OCI-LY7 (cell line): ENCODE data around the gene PARP3. TPM values are rescaled to one million over a fixed set of nuclear protein-coding genes. Genes with fewer than 3 reads are reported as not detected.

Experiments
- BruUV-seq: library from RNA; stranded (reverse); fragments of 400-500 nt; replicated peaks from 2 replicates; lab custom pipeline; 2021; lab: Mats Ljungman, UMichigan
- CTCF ChIA-PET: fragments of 300-600 bp; sonication (Branson Sonifier 250); formaldehyde crosslinking; loops from one replicate; lab custom pipeline; 2022; ENCODE audit warnings: antibody characterized with exemption; ENCODE audit not compliant: unreplicated experiment; lab: Charles Lee
- POLR2A ChIA-PET: fragments of 300-600 bp; sonication (Branson Sonifier 250); formaldehyde crosslinking; loops from one replicate; lab custom pipeline; 2022; ENCODE audit warnings: antibody characterized with exemption; lab: Charles Lee
- DNase-seq: peaks from one replicate; pipeline ENCODE4 v3.0.0-alpha.2; 2015; ENCODE audit warnings: low spot score
- H2AFZ ChIP-seq: fragments of 200-600 bp; sonication (generic), shearing (Covaris generic); 2 replicates; pipeline ENCODE4 v1.6.1; 2014; ENCODE audit warnings: mild to moderate bottlenecking, antibody characterized with exemption, low read length, moderate library complexity
- H3K27ac ChIP-seq: fragments of 200-600 bp; sonication (generic); 2 replicates; pipeline ENCODE4 v1.5.1; 2014; ENCODE audit warnings: mixed run types, low read depth, mild to moderate bottlenecking, moderate library complexity, low read length, inconsistent platforms; ENCODE audit not compliant: poor library complexity, severe bottlenecking
- H3K36me3 ChIP-seq: fragments of 200-600 bp; sonication (generic); 2 replicates; pipeline ENCODE4 v1.6.1; 2014; ENCODE audit warnings: mild to moderate bottlenecking, antibody characterized with exemption, low read length, moderate library complexity, mixed read lengths; ENCODE audit not compliant: insufficient read depth
- H3K4me1 ChIP-seq: fragments of 200-600 bp; sonication (generic); 2 replicates; pipeline ENCODE4 v1.5.1; 2014; ENCODE audit warnings: mild to moderate bottlenecking, low read length; ENCODE audit not compliant: insufficient read depth, poor library complexity, severe bottlenecking
- H3K4me2 ChIP-seq: fragments of 200-600 bp; sonication (generic); 2 replicates; pipeline ENCODE4 v1.6.1; 2014; ENCODE audit warnings: mild to moderate bottlenecking, low read length
- H3K4me3 ChIP-seq: fragments of 200-600 bp; sonication (generic); 2 replicates; pipeline ENCODE4 v1.5.1; 2014; ENCODE audit warnings: mild to moderate bottlenecking, low read depth, low read length; ENCODE audit not compliant: poor library complexity, severe bottlenecking
- H3K79me2 ChIP-seq: fragments of 200-600 bp; sonication (generic); 2 replicates; pipeline ENCODE4 v1.6.1; 2016; ENCODE audit warnings: low read depth, mild to moderate bottlenecking, low read length, moderate library complexity, mixed read lengths; ENCODE audit not compliant: insufficient read depth
- H3K9me2 ChIP-seq: fragments of 200-600 bp; sonication (generic); 2 replicates; pipeline ENCODE4 v1.6.1; 2016; ENCODE audit warnings: mild to moderate bottlenecking, low read length, mixed read lengths; ENCODE audit not compliant: insufficient read depth
- H3K9me3 ChIP-seq: fragments of 200-600 bp; sonication (generic); 2 replicates; pipeline ENCODE4 v1.6.1; 2014; ENCODE audit warnings: mild to moderate bottlenecking, mixed run types, low read length, mixed read lengths
- H4K20me1 ChIP-seq: fragments of 200-600 bp; sonication (generic); 2 replicates; pipeline ENCODE4 v1.6.1; 2014; ENCODE audit warnings: mild to moderate bottlenecking, antibody characterized with exemption, low read length, moderate library complexity, mixed read lengths; ENCODE audit not compliant: insufficient read depth
- EZH2phosphoT487 ChIP-seq: fragments of 200-600 bp; sonication (generic); IDR thresholded peaks from 2 replicates; pipeline ENCODE4 v1.6.1; 2018; ENCODE audit warnings: low read depth, borderline replicate concordance, mild to moderate bottlenecking, mixed run types, antibody characterized with exemption, low read length, moderate library complexity, mixed read lengths
- intact Hi-C: fragments of 100-400 bp; cut with micrococcal nuclease; formaldehyde crosslinking; loops from one replicate; pipeline ENCODE4 v1.10.0; 2022; ENCODE audit not compliant: unreplicated experiment
- total RNA-seq, 2 experiments: library from RNA; depleted of rRNA in 1 of 2; stranded (reverse); fragments of >200 nt in 1 of 2; shearing (Covaris generic) in 1 of 2; gene quantifications; 2 replicates each; pipeline ENCODE4 v1.2.3, GENCODE V29; 2014 to 2022
- TF ChIP-seq, protein P1 (sequence below): fragments of 200-600 bp; sonication (generic); conservative IDR thresholded peaks from 2 replicates; pipeline ENCODE4 v1.5.1; 2014; ENCODE audit warnings: mild to moderate bottlenecking, antibody characterized with exemption, low read length, moderate library complexity, mixed read lengths

PARP3 gene
- total RNA-seq, 2 experiments from 2014 or later: 11.9 to 12.0 TPM

DNA sequence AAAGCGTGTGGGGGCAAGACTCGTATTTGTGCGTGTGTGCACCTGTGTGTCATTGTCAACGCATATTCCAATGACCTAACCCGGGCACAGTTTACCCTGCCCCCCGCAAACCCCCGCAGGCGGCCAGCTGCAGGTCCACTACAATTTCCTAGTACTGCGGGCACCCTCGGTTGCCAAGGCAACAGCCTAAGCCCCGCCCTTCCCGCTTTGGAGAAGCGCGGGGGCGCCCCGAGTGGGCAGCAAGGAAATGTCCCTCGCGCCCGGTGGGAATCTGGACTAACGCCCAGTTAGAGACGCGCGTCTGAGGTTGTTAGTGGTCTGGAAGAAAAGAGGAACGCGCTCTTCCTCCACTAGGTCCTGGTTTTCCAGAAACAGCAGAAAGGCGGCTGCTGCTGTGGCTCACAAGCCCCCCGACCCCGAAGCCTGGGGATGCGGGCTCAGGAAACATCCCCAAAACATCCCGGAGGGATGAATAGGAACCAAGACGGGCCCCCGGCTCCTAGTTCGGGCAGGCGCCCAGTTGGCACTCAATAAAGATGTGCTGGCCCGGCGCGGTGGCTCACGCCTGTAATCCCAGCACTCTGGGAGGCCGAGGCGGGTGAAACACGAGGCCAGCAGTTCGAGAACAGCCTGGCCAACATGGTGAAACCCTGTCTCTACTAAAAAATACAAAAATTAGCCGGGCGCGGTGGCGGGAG is 33.8 kb downstream of the PARP3 start:
- H3K4me1 ChIP-seq: peaks cover 30% of the 10 kb centered on the region
- H3K9me2 ChIP-seq: no peaks in the 10 kb centered on the region
- ChIA-PET CTCF (no interaction called here), POLR2A (interaction anchor here (0.7 kb wide), 1 partner anchor 34 kb away, joined by 3 read pairs; the partner anchor contains the start of genes PARP3 and RRP9)
- H3K27ac ChIP-seq: no peak overlapping the region
- no peaks in the 10 kb centered on the region for H3K9me3 ChIP-seq
- no peaks in the 10 kb centered on the region for H4K20me1 ChIP-seq
- H3K79me2 ChIP-seq: no peaks in the 10 kb centered on the region
- TF ChIP-seq, protein P1, sequence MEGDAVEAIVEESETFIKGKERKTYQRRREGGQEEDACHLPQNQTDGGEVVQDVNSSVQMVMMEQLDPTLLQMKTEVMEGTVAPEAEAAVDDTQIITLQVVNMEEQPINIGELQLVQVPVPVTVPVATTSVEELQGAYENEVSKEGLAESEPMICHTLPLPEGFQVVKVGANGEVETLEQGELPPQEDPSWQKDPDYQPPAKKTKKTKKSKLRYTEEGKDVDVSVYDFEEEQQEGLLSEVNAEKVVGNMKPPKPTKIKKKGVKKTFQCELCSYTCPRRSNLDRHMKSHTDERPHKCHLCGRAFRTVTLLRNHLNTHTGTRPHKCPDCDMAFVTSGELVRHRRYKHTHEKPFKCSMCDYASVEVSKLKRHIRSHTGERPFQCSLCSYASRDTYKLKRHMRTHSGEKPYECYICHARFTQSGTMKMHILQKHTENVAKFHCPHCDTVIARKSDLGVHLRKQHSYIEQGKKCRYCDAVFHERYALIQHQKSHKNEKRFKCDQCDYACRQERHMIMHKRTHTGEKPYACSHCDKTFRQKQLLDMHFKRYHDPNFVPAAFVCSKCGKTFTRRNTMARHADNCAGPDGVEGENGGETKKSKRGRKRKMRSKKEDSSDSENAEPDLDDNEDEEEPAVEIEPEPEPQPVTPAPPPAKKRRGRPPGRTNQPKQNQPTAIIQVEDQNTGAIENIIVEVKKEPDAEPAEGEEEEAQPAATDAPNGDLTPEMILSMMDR: 0 out of 2 replicates have a peak, but pooled peaks have one; percentile 41
- no peak for TF ChIP-seq EZH2phosphoT487
- intact Hi-C loops: loop anchor here (2.0 kb wide), 1 partner anchor 19 kb away; the partner anchor contains the start of gene RPL29
- no TSS peak for BruUV-seq
- peak overlapping the region; percentile 95 for H3K4me2 ChIP-seq
- peak overlapping the region; percentile 76 for H3K4me3 ChIP-seq
- DNase-seq: peak; percentile 44
- peak overlapping the region; percentile 95; the same call in 1 of the 2 replicates for H2AFZ ChIP-seq
- no peaks in the 10 kb centered on the region for H3K36me3 ChIP-seq

DNA sequence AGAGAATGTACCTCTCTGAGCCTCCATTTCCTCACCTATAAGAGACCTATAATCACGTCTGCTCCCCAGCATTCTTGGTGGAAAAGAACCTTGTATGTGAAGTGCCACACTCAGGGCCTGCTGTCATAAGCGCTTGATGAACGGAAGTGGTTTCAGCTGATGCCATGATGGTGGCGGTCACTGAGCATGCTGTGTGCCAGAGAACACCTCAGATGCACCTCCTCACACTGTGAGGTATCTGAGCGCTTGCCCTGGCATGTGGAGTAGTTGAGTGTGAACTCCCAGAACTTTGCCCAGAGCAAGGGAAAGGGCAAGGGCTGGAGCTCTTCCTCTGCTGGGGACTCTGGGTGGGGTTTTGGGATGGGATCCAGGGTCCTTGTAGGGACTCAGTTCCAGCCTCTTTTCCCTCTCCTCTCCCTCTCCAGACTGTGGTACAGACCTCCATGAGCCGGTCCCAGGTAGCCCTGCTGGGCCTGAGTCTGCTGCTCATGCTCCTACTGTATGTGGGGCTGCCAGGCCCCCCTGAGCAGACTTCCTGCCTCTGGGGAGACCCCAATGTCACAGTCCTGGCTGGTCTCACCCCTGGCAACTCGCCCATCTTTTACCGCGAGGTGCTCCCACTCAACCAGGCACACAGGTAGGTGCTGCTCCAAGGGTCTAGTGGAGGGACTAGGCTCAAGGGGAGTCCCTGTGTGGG is 35.4 kb downstream of the PARP3 start:
- H3K36me3 ChIP-seq: no peaks in the 10 kb centered on the region
- H3K4me1 ChIP-seq: peaks cover 31% of the 10 kb centered on the region
- intact Hi-C loops: no loop called here
- H2AFZ ChIP-seq: no peak overlapping the region
- ChIA-PET CTCF (no interaction called here), POLR2A (no interaction called here)
- H3K9me3 ChIP-seq: no peaks in the 10 kb centered on the region
- peak; percentile 30 for DNase-seq
- H3K27ac ChIP-seq: no peak overlapping the region
- peak overlapping the region; percentile 2; the same call in 1 of the 2 replicates for H3K4me2 ChIP-seq
- TF ChIP-seq, protein P1: no peak
- TF ChIP-seq EZH2phosphoT487: no peak
- H4K20me1 ChIP-seq: no peaks in the 10 kb centered on the region
- BruUV-seq: no TSS peak
- no peak overlapping the region for H3K4me3 ChIP-seq
- H3K79me2 ChIP-seq: no peaks in the 10 kb centered on the region
- no peaks in the 10 kb centered on the region for H3K9me2 ChIP-seq
